ENCODE measurements around the gene TEX22.

DNA sequence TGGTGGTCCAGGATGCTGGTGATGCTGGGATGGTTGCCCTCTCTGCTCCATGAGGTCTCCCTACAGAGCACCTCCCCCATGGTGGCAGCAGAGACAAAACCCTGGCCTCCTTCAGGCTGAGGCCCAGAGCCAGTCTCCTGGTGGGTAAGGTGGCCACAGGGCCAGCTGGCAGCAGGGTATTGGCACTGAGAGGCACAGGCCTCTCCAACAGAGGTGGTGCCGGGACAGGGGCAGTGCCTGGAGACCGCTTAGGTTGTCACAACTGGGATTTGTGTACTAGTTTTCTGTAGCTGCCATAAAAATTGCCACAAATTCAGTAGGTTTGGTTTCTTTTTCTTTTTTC lies 15.2 kb downstream of the TEX22 start:
- TF ChIP-seq PPARA (CRISPR knock-in tag; IDR thresholded peaks at IDR 0.05; ENCODE audit: borderline replicate concordance), result no peak
- no peak for TF ChIP-seq ZFP30 (CRISPR knock-in tag; IDR thresholded peaks at IDR 0.05)
- no peak for TF ChIP-seq ARNTL (CRISPR knock-in tag; IDR thresholded peaks at IDR 0.05; ENCODE audit: borderline replicate concordance, low read depth)
- TF ChIP-seq ZFP3 (CRISPR knock-in tag; IDR thresholded peaks at IDR 0.05), result no peak
